Erythroblast (primary cell): ENCODE results near the gene CTNS.

Experiments
- GATA1 ChIP-seq: IDR thresholded peaks from 2 replicates; pipeline ENCODE4 v1.6.1; 2011; ENCODE audit warnings: low read depth, mild to moderate bottlenecking, control low read depth, low read length, moderate library complexity
- POLR2A ChIP-seq: IDR thresholded peaks from 2 replicates; pipeline ENCODE4 v1.6.1; 2011; ENCODE audit warnings: mild to moderate bottlenecking, low read length

- TF ChIP-seq POLR2A, result no peak
- TF ChIP-seq GATA1, result no peak
Observed at GRCh38 chr17:3689262-3690093, 52.9 kb downstream of the CTNS start.
